ENCODE data around the gene AXIN2.

DNA sequence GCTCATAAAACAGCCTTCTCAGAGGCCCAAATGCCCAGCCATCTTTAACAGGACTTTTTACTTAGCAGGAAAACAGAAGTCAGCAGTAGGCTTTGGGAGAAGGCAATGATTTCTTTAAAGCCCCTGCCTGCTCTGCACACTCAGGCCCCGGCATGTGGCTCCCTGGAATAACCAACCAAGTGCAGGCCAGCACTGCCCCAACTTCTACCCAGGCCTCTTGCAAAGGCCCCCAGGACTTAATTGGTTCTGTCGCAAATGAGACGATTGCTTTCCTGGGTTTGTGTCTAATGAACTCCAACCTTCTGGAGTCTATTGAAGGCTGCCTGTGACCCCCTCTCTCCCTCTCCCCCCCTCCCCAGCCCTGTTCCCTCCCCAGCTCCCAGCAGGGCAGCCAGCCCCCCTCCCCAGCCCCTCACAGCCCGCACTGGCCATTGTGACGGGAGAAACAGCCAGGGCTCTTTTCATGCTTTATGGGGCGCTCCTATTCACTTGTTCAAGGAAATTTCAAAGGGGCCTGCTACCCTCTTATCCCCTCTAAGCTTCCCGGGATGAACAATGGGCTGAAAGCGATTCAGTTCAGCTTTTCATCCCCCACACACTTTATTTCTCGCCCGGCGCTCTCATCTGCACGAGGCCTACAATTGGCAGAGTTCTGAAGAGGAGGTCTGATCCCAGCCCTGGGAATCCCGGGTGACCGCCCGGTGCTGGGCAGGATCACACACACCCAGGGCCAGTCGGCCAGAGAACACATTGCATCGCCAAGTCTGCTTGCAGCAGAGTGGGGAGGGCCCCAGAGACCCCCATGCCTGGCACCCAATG lies 15.5 kb downstream of the AXIN2 start:
- TF ChIP-seq POLR2A (IDR thresholded peaks at IDR 0.05; ENCODE audit: low read depth, low read length) = no peak
- TF ChIP-seq, protein P1, sequence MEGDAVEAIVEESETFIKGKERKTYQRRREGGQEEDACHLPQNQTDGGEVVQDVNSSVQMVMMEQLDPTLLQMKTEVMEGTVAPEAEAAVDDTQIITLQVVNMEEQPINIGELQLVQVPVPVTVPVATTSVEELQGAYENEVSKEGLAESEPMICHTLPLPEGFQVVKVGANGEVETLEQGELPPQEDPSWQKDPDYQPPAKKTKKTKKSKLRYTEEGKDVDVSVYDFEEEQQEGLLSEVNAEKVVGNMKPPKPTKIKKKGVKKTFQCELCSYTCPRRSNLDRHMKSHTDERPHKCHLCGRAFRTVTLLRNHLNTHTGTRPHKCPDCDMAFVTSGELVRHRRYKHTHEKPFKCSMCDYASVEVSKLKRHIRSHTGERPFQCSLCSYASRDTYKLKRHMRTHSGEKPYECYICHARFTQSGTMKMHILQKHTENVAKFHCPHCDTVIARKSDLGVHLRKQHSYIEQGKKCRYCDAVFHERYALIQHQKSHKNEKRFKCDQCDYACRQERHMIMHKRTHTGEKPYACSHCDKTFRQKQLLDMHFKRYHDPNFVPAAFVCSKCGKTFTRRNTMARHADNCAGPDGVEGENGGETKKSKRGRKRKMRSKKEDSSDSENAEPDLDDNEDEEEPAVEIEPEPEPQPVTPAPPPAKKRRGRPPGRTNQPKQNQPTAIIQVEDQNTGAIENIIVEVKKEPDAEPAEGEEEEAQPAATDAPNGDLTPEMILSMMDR (IDR thresholded peaks at IDR 0.05 in 2 of 3, conservative IDR thresholded peaks at IDR 0.05 in 1 of 3; ENCODE audit: control insufficient read depth in 2 of 3, extremely low read depth in 1 of 3, insufficient read depth in 1 of 3, low read depth in 3 of 3, low read length in 3 of 3) = no peak
- TF ChIP-seq TCF12 (IDR thresholded peaks at IDR 0.05; ENCODE audit: low read depth, low read length) = no peak
- TF ChIP-seq, protein P2, sequence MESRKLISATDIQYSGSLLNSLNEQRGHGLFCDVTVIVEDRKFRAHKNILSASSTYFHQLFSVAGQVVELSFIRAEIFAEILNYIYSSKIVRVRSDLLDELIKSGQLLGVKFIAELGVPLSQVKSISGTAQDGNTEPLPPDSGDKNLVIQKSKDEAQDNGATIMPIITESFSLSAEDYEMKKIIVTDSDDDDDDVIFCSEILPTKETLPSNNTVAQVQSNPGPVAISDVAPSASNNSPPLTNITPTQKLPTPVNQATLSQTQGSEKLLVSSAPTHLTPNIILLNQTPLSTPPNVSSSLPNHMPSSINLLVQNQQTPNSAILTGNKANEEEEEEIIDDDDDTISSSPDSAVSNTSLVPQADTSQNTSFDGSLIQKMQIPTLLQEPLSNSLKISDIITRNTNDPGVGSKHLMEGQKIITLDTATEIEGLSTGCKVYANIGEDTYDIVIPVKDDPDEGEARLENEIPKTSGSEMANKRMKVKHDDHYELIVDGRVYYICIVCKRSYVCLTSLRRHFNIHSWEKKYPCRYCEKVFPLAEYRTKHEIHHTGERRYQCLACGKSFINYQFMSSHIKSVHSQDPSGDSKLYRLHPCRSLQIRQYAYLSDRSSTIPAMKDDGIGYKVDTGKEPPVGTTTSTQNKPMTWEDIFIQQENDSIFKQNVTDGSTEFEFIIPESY (IDR thresholded peaks at IDR 0.05) = no peak
- no peak for TF ChIP-seq YY1 (IDR thresholded peaks at IDR 0.05; ENCODE audit: low read depth, low read length)
- no peak for TF ChIP-seq CREM (IDR thresholded peaks at IDR 0.05; ENCODE audit: low read depth)
- no peak for TF ChIP-seq EGR1 (IDR thresholded peaks at IDR 0.05; ENCODE audit: borderline replicate concordance in 1 of 2, low read depth in 2 of 2, low read length in 2 of 2)
- no peak for TF ChIP-seq FOXM1 (IDR thresholded peaks at IDR 0.05; ENCODE audit: low read depth, low read length)
- TF ChIP-seq ETV6 (conservative IDR thresholded peaks at IDR 0.05 in 1 of 2, IDR thresholded peaks at IDR 0.05 in 1 of 2; ENCODE audit: borderline replicate concordance in 1 of 2, low read depth in 1 of 2) = no peak
- TF ChIP-seq EZH2 (IDR thresholded peaks at IDR 0.05; ENCODE audit: borderline replicate concordance, control insufficient read depth, low read depth, low read length) = no peak
- TF ChIP-seq TCF3 (IDR thresholded peaks at IDR 0.05; ENCODE audit: borderline replicate concordance, insufficient read depth, low read depth, low read length) = no peak
- TF ChIP-seq NR2F1 (conservative IDR thresholded peaks at IDR 0.05) = no peak
- TF ChIP-seq, protein P3, sequence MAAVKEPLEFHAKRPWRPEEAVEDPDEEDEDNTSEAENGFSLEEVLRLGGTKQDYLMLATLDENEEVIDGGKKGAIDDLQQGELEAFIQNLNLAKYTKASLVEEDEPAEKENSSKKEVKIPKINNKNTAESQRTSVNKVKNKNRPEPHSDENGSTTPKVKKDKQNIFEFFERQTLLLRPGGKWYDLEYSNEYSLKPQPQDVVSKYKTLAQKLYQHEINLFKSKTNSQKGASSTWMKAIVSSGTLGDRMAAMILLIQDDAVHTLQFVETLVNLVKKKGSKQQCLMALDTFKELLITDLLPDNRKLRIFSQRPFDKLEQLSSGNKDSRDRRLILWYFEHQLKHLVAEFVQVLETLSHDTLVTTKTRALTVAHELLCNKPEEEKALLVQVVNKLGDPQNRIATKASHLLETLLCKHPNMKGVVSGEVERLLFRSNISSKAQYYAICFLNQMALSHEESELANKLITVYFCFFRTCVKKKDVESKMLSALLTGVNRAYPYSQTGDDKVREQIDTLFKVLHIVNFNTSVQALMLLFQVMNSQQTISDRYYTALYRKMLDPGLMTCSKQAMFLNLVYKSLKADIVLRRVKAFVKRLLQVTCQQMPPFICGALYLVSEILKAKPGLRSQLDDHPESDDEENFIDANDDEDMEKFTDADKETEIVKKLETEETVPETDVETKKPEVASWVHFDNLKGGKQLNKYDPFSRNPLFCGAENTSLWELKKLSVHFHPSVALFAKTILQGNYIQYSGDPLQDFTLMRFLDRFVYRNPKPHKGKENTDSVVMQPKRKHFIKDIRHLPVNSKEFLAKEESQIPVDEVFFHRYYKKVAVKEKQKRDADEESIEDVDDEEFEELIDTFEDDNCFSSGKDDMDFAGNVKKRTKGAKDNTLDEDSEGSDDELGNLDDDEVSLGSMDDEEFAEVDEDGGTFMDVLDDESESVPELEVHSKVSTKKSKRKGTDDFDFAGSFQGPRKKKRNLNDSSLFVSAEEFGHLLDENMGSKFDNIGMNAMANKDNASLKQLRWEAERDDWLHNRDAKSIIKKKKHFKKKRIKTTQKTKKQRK (IDR thresholded peaks at IDR 0.05; ENCODE audit: low read depth, low read length) = no peak
